Vagina (tissue), 2 donors: ENCODE results near the gene RYR2.

ENCODE experiments used
- POLR2A ChIP-seq, 2 donors: fragments of 450-650 bp; IDR thresholded peaks; one replicate each; pipeline ENCODE4 v1.6.1; 2017; ENCODE audit warnings: antibody characterized with exemption in 2 of 2, mild to moderate bottlenecking in 2 of 2, moderate library complexity in 2 of 2
- TF ChIP-seq, protein P1 (sequence below), 3 experiments: fragments of 450-650 bp in 2 of 3; fragments of 200-600 bp in 1 of 3; sonication (generic) in 1 of 3; IDR thresholded peaks; one replicate each; pipeline ENCODE4 v1.5.1; 2017 to 2019; ENCODE audit warnings: antibody characterized with exemption in 3 of 3, mild to moderate bottlenecking in 2 of 3, moderate library complexity in 2 of 3

DNA sequence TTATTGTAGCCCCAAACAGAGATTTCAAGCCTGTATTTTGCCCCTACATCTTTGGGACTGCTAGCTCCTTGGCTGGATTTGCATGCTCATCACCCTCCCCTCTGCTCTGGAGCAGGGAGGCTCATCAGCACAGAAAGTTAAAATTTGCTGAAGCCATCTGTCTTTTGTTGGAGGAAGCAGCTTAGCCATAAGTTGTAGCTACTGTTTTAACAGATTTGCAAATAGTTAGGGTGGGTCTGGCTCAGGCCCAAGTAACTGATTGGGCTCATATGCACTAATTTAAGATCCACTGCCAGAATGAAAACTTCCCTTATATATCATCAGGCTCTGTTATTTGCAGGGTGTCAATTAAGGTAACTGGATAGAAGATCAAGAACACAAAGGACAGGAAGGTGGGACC is 541.8 kb downstream of the RYR2 start:
- TF ChIP-seq, protein P1, sequence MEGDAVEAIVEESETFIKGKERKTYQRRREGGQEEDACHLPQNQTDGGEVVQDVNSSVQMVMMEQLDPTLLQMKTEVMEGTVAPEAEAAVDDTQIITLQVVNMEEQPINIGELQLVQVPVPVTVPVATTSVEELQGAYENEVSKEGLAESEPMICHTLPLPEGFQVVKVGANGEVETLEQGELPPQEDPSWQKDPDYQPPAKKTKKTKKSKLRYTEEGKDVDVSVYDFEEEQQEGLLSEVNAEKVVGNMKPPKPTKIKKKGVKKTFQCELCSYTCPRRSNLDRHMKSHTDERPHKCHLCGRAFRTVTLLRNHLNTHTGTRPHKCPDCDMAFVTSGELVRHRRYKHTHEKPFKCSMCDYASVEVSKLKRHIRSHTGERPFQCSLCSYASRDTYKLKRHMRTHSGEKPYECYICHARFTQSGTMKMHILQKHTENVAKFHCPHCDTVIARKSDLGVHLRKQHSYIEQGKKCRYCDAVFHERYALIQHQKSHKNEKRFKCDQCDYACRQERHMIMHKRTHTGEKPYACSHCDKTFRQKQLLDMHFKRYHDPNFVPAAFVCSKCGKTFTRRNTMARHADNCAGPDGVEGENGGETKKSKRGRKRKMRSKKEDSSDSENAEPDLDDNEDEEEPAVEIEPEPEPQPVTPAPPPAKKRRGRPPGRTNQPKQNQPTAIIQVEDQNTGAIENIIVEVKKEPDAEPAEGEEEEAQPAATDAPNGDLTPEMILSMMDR (IDR thresholded peaks at IDR 0.05), result no peak
- no peak for TF ChIP-seq POLR2A (IDR thresholded peaks at IDR 0.05)
